Activated CD4-positive, alpha-beta T cell treated with anti-CD3 and anti-CD28 coated beads, Interleukin-2, Interleukin-6, amounts not matched to agents 100 ng/mL and 50 ng/mL, durations not matched to agents 16 hours and 8 hours (primary cell): ENCODE results near the gene SLC6A9.

ENCODE experiments used
- DNase-seq: peaks from one replicate; pipeline ENCODE4 v3.0.0-alpha.2; 2020

The SLC6A9 gene

GRCh38 chr1:44025816-44026215, 5.4 kb downstream of the SLC6A9 start:
- no peak for DNase-seq

- DNase-seq = no peak
Measured at GRCh38 chr1:44024903-44025525, 6.2 kb downstream of the SLC6A9 start.

GRCh38 chr1:44024031-44024902, 7.0 kb downstream of the SLC6A9 start:
- DNase-seq = no peak

GRCh38 chr1:44021581-44022321, 9.5 kb downstream of the SLC6A9 start:
- DNase-seq = no peak

- no peak for DNase-seq
Measured at GRCh38 chr1:44021156-44021555, 10.1 kb downstream of the SLC6A9 start.

GRCh38 chr1:44020464-44020863, 10.8 kb downstream of the SLC6A9 start:
- no peak for DNase-seq

GRCh38 chr1:44019466-44019948, 11.8 kb downstream of the SLC6A9 start:
- DNase-seq = no peak

GRCh38 chr1:44016890-44017400, 14.3 kb downstream of the SLC6A9 start:
- DNase-seq = no peak

- DNase-seq = no peak
Measured at GRCh38 chr1:44016041-44016889, 15.0 kb downstream of the SLC6A9 start.

GRCh38 chr1:44015206-44015605, 16.1 kb downstream of the SLC6A9 start:
- no peak for DNase-seq

- no peak for DNase-seq
Measured at GRCh38 chr1:44014365-44015104, 16.7 kb downstream of the SLC6A9 start.

- no peak for DNase-seq
Measured at GRCh38 chr1:44013949-44014348, 17.3 kb downstream of the SLC6A9 start.

- no peak for DNase-seq
Measured at GRCh38 chr1:44012941-44013609, 18.2 kb downstream of the SLC6A9 start.

GRCh38 chr1:44012404-44012803, 18.9 kb downstream of the SLC6A9 start:
- DNase-seq = no peak

- no peak for DNase-seq
Measured at GRCh38 chr1:44010935-44011471, 20.3 kb downstream of the SLC6A9 start.

- no peak for DNase-seq
Measured at GRCh38 chr1:44008259-44008658, 23.0 kb downstream of the SLC6A9 start.

- DNase-seq = no peak
Measured at GRCh38 chr1:44002606-44003157, 28.6 kb downstream of the SLC6A9 start.

GRCh38 chr1:44002165-44002564, 29.1 kb downstream of the SLC6A9 start:
- DNase-seq = no peak

GRCh38 chr1:44000122-44000665, 31.1 kb downstream of the SLC6A9 start:
- DNase-seq = no peak

- no peak for DNase-seq
Measured at GRCh38 chr1:43999455-43999854, 31.8 kb downstream of the SLC6A9 start.
